MCF 10A (cell line): Measurements from ENCODE around the gene AKAP8. TPM values are rescaled to one million over a fixed set of nuclear protein-coding genes. Genes with fewer than 3 reads are reported as not detected.
"Not testable (repeated sequence)": the region's sequence is repeated elsewhere in the genome, so short reads cannot be mapped to it uniquely, and the experiment has no call there.

Source experiments
- BruUV-seq: library from RNA; stranded (reverse); fragments of 400-500 nt; replicated peaks from 2 replicates; lab custom pipeline; 2021; lab: Mats Ljungman, UMichigan
- CTCF ChIA-PET: fragments of 300-600 bp; sonication (Branson Sonifier 250); formaldehyde crosslinking; extraction: SDS; loops from one replicate; lab custom pipeline; 2021; ENCODE audit warnings: antibody characterized with exemption, inconsistent platforms; lab: Yijun Ruan, JAX
- POLR2A ChIA-PET: fragments of 300-600, 350-650 bp; sonication (Branson Sonifier 250); formaldehyde crosslinking; extraction: SDS; loops from one replicate; lab custom pipeline; 2020; ENCODE audit warnings: antibody characterized with exemption, inconsistent platforms; lab: Yijun Ruan, JAX
- DNase-seq: peaks from one replicate; pipeline ENCODE4 v3.0.0-alpha.2; 2018; ENCODE audit not compliant: unreplicated experiment
- H3K27ac Mint-ChIP-seq: one replicate; pipeline ENCODE4 v1.8.0; 2022; ENCODE audit warnings: mild to moderate bottlenecking, low read depth, mixed read lengths; ENCODE audit not compliant: unreplicated experiment
- H3K27me3 Mint-ChIP-seq: one replicate; pipeline ENCODE4 v1.8.0; 2022; ENCODE audit warnings: mixed read lengths; ENCODE audit not compliant: insufficient read depth, unreplicated experiment
- H3K36me3 Mint-ChIP-seq: one replicate; pipeline ENCODE4 v1.8.0; 2022; ENCODE audit warnings: mild to moderate bottlenecking, moderate library complexity, mixed read lengths; ENCODE audit not compliant: insufficient read depth, unreplicated experiment
- H3K4me1 Mint-ChIP-seq: one replicate; pipeline ENCODE4 v1.8.0; 2022; ENCODE audit warnings: mixed read lengths; ENCODE audit not compliant: insufficient read depth, unreplicated experiment
- H3K4me3 Mint-ChIP-seq: one replicate; pipeline ENCODE4 v1.8.0; 2022; ENCODE audit warnings: mild to moderate bottlenecking, moderate library complexity, mixed read lengths; ENCODE audit not compliant: unreplicated experiment
- H3K9me3 Mint-ChIP-seq: one replicate; pipeline ENCODE4 v1.8.0; 2022; ENCODE audit warnings: mixed read lengths; ENCODE audit not compliant: unreplicated experiment
- intact Hi-C: fragments of 100-400 bp; cut with micrococcal nuclease; formaldehyde crosslinking; loops from 2 replicates; pipeline ENCODE4 v1.14.1; 2022
- total RNA-seq: library from RNA; stranded (reverse); gene quantifications from 2 replicates; pipeline ENCODE4 v1.2.3, GENCODE V29; 2022
- TF ChIP-seq, protein P1 (sequence below): fragments of 200-600 bp; IDR thresholded peaks from one replicate; pipeline ENCODE4 v1.8.0; 2022; ENCODE audit warnings: antibody characterized with exemption, mild to moderate bottlenecking; ENCODE audit not compliant: unreplicated experiment

Gene AKAP8
- total RNA-seq, 1 experiment from 2014 or later, result 37.8 TPM

DNA sequence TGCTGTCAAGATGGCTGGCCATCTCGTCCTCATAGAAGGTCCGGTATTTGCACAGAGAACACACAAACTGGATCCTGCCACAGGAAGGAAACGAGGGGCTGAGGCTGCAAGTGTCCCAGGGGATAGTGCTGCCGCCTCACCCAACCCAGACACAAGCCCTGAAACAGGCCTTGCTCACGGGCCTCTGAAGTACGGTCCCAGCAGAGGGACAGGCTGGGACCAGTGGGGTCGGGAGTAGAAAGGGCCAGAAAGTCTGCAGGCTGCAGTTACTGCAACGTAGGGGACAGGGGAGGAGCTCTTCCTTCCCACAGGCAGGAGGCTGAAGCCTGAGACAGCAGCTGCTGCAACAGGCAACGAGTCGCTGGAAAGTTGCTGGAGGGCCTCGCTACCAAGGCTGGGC lies 18.2 kb upstream of the AKAP8 start:
- TF ChIP-seq, protein P1, sequence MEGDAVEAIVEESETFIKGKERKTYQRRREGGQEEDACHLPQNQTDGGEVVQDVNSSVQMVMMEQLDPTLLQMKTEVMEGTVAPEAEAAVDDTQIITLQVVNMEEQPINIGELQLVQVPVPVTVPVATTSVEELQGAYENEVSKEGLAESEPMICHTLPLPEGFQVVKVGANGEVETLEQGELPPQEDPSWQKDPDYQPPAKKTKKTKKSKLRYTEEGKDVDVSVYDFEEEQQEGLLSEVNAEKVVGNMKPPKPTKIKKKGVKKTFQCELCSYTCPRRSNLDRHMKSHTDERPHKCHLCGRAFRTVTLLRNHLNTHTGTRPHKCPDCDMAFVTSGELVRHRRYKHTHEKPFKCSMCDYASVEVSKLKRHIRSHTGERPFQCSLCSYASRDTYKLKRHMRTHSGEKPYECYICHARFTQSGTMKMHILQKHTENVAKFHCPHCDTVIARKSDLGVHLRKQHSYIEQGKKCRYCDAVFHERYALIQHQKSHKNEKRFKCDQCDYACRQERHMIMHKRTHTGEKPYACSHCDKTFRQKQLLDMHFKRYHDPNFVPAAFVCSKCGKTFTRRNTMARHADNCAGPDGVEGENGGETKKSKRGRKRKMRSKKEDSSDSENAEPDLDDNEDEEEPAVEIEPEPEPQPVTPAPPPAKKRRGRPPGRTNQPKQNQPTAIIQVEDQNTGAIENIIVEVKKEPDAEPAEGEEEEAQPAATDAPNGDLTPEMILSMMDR, result no peak
- Mint-ChIP-seq H3K4me3 (no peak overlapping the region), H3K36me3 (peaks cover 60% of the 10 kb centered on the region), H3K27ac (no peak overlapping the region), H3K9me3 (no peaks in the 10 kb centered on the region), H3K27me3 (no peaks in the 10 kb centered on the region), H3K4me1 (peaks cover 5% of the 10 kb centered on the region)
- POLR2A ChIA-PET, result interaction anchor here (0.5 to 2.3 kb wide), 2 partner anchors 21 to 40 kb away, joined by 3 to 10 read pairs; partner anchors contain the start of gene AKAP8L
- CTCF ChIA-PET, result interaction anchor here (0.6 kb wide), 2 partner anchors 21 to 184 kb away, joined by 4 to 5 read pairs; partner anchors contain the start of gene AKAP8L
- no peak for DNase-seq
- no TSS peak for BruUV-seq
- intact Hi-C loops, result no loop called here

DNA sequence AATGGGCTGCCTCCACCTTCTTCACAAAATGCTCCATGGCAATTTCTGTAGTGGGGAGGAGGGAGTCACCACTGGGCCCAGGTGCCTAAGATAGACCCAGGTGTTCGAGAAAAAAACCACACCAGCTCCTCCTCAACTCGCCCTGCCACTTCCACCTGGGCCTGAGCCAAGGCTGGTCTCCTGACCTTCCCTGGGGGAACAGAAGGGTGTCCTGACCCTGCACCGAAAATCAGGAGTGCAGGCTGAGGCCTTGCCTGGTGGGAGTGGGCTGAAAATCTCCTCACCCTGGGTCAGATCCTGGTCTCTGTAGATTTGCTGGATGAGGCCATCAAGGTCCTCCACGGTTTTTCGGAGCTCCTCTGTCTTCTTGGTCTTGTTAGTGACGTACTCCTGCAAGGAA lies 17.6 kb upstream of the AKAP8 start:
- peaks cover 5% of the 10 kb centered on the region for H3K4me1 Mint-ChIP-seq
- intact Hi-C loops, result no loop called here
- BruUV-seq, result no TSS peak
- CTCF ChIA-PET, result interaction anchor here (0.6 kb wide), 2 partner anchors 22 to 185 kb away, joined by 4 to 5 read pairs; partner anchors contain the start of gene AKAP8L
- no peaks in the 10 kb centered on the region for H3K9me3 Mint-ChIP-seq
- no peak overlapping the region for H3K4me3 Mint-ChIP-seq
- no peaks in the 10 kb centered on the region for H3K27me3 Mint-ChIP-seq
- DNase-seq, result no peak
- peaks cover 65% of the 10 kb centered on the region for H3K36me3 Mint-ChIP-seq
- POLR2A ChIA-PET, result interaction anchor here (0.5 to 2.3 kb wide), 2 partner anchors 21 to 39 kb away, joined by 3 to 10 read pairs; partner anchors contain the start of gene AKAP8L
- H3K27ac Mint-ChIP-seq, result no peak overlapping the region
- TF ChIP-seq, protein P1, result no peak

- no TSS peak for BruUV-seq
- peaks cover 73% of the 10 kb centered on the region for H3K36me3 Mint-ChIP-seq
- TF ChIP-seq, protein P1, result no peak
- ChIA-PET CTCF (no interaction called here), POLR2A (no interaction called here)
- intact Hi-C loops, result no loop called here
- no peaks in the 10 kb centered on the region for H3K27me3 Mint-ChIP-seq
- H3K9me3 Mint-ChIP-seq, result no peaks in the 10 kb centered on the region
- H3K4me3 Mint-ChIP-seq, result no peak overlapping the region
- no peak for DNase-seq
- no peak overlapping the region for H3K27ac Mint-ChIP-seq
- peaks cover 5% of the 10 kb centered on the region for H3K4me1 Mint-ChIP-seq
These were observed 16.8 kb upstream of the AKAP8 start for GRCh38 chr19:15396436-15396835.

GRCh38 chr19:15395251-15395650 lies 15.7 kb upstream of the AKAP8 start:
- not testable (repeated sequence) for H3K4me3 Mint-ChIP-seq, H3K27ac Mint-ChIP-seq

More at GRCh38 chr19:15395251-15395650, 15.7 kb upstream of the AKAP8 start:
- H3K9me3 Mint-ChIP-seq, BruUV-seq, intact Hi-C loops, H3K4me1 Mint-ChIP-seq, DNase-seq, H3K27me3 Mint-ChIP-seq: not testable (repeated sequence)
- POLR2A ChIA-PET, result interaction anchor here (0.6 to 1.4 kb wide), 2 partner anchors 16 to 1902 kb away, joined by 3 to 13 read pairs; partner anchors contain the start of gene AKAP8
- H3K36me3 Mint-ChIP-seq, result peaks cover 83% of the 10 kb centered on the region
- CTCF ChIA-PET, result interaction anchor here (0.7 kb wide), 1 partner anchor 36 kb away, joined by 4 read pairs; no protein-coding TSS in a partner anchor
